PC-3 (cell line): ENCODE measurements around the gene POLR1D.

Experiments
- CTCF ChIP-seq: fragments of 300-600 bp; sonication (generic); conservative IDR thresholded peaks from 2 replicates; pipeline ENCODE4 v1.5.1; 2017; ENCODE audit warnings: antibody characterized with exemption, low read depth, mild to moderate bottlenecking, low read length
- EZH2phosphoT487 ChIP-seq: fragments of 300-600 bp; sonication (generic); IDR thresholded peaks from 2 replicates; pipeline ENCODE4 v1.6.1; 2018; ENCODE audit warnings: mild to moderate bottlenecking, antibody characterized with exemption, low read length, borderline replicate concordance

- TF ChIP-seq EZH2phosphoT487 (no peak), CTCF (no peak)
Observed at GRCh38 chr13:27637289-27637626, 15.6 kb downstream of the POLR1D start.
